ENCODE measurements around the gene ARHGEF25. TPM values are rescaled to one million over a fixed set of nuclear protein-coding genes. Genes with fewer than 3 reads are reported as not detected.
"Not testable (repeated sequence)": the region's sequence is repeated elsewhere in the genome, so short reads cannot be mapped to it uniquely, and the experiment has no call there.

Gene ARHGEF25
- polyA plus RNA-seq, 2 donors = 18.4 to 20.8 TPM

DNA sequence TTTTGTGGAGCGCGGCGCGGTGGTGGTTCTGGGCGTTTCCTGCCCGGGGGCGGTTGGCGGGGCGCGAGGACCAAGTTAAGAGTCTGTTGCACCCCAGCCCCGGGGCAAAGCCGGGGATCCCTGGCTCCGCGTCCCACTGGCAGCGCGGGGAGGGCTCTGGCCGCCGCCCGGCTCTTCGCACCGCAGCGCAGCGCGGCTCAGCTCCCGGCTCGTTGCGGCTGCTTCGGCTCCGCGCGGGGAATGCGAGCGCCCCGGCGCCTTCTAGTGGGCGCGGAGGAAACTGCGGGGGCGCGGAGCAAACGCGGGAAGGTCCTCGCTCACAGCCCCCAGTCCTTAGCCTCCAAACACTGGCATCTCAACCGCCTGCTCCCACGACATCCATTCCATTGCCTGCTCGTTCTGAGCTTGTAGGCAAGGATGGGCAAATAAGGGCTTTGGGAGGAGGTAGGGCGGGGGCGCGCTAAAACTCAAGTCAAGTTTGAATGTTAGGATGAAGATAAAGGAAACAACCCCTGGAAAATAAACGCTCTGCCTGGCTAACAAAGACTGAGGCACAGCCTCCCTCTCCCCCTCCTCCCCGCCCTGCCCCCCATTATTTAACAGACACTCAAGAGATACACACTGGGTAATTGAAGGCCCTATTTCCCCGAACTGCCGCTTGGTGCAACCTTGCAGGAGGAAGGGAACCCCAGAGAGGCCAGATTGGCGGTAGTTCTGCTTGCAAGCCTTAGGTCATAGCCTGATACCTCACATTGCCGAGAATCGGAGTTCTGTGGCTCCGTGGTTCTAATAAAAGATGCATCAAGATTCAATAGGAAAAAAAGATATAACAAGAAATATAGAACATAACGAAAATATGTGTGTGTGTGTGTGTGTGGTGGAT is 22.0 kb downstream of the ARHGEF25 start, which contains the start of gene B4GALNT1:
B4GALNT1 (minus strand) TSS at position 244 of the 883 bp plus-strand sequence. CDS start 1,069 bp downstream, outside the sequence.
- Histone ChIP-seq H3K27ac (ENCODE audit: low read depth in 2 of 2, low read length in 1 of 2) (no peak within 1 kb of the TSS), H3K9me3 (ENCODE audit: control insufficient read depth in 2 of 2, insufficient read depth in 1 of 2, low read depth in 1 of 2, low read length in 1 of 2) (no peaks in the 10 kb centered on the region), H3K4me3 (ENCODE audit: low read depth in 1 of 2, low read length in 2 of 2) (peak within 1 kb of the TSS; percentile 34 to 36), H3K36me3 (ENCODE audit: control insufficient read depth in 2 of 2, insufficient read depth in 2 of 2, low read length in 1 of 2) (no peaks in the 10 kb centered on the region), H3K4me1 (ENCODE audit: control insufficient read depth in 2 of 2, insufficient read depth in 2 of 2, low read length in 1 of 2) (peaks cover 0 to 2% of the 10 kb centered on the region in 2 donors), H3K27me3 (ENCODE audit: control insufficient read depth in 1 of 2, insufficient read depth in 2 of 2, low read length in 2 of 2) (peaks cover 0 to 4% of the 10 kb centered on the region in 2 donors)
- WGBS, 2 donors = 2% methylated on average over 58 of the region's 58 CpGs

DNA sequence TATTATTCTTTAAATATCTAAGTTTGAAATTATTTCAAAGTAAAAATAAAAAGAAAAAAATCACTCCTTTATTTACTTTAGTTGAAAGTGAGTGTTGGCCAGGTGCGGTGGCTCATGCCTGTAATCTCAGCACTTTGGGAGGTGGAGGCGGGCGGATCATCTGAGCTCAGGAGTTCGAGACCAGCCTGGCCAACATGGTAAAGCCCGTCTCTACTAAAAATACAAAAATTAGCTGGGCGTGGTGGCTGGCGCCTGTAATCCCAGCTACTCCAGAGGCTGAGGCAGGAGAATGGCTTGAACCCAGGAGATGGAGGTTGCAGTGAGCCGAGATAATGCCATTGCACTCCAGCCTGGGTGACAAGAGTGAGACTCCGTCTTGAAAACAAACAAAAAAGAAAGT is 25.5 kb downstream of the ARHGEF25 start:
- not testable (repeated sequence) for H3K9me3 ChIP-seq (ENCODE audit: control insufficient read depth in 2 of 2, insufficient read depth in 1 of 2, low read depth in 1 of 2, low read length in 1 of 2); H3K27me3 ChIP-seq (ENCODE audit: control insufficient read depth in 1 of 2, insufficient read depth in 2 of 2, low read length in 2 of 2); H3K4me1 ChIP-seq (ENCODE audit: control insufficient read depth in 2 of 2, insufficient read depth in 2 of 2, low read length in 1 of 2); H3K27ac ChIP-seq (ENCODE audit: low read depth in 2 of 2, low read length in 1 of 2); H3K36me3 ChIP-seq (ENCODE audit: control insufficient read depth in 2 of 2, insufficient read depth in 2 of 2, low read length in 1 of 2); H3K4me3 ChIP-seq (ENCODE audit: low read depth in 1 of 2, low read length in 2 of 2)
- WGBS, 2 donors = 76 to 81% methylated on average over 9 of the region's 9 CpGs

- H3K27ac ChIP-seq (ENCODE audit: low read depth in 2 of 2, low read length in 1 of 2) = no peak overlapping the region
- H3K27me3 ChIP-seq (ENCODE audit: control insufficient read depth in 1 of 2, insufficient read depth in 2 of 2, low read length in 2 of 2) = no peaks in the 10 kb centered on the region
- H3K4me1 ChIP-seq (ENCODE audit: control insufficient read depth in 2 of 2, insufficient read depth in 2 of 2, low read length in 1 of 2) = peaks cover 0 to 2% of the 10 kb centered on the region in 2 donors
- no peak overlapping the region for H3K4me3 ChIP-seq (ENCODE audit: low read depth in 1 of 2, low read length in 2 of 2)
- no peaks in the 10 kb centered on the region for H3K36me3 ChIP-seq (ENCODE audit: control insufficient read depth in 2 of 2, insufficient read depth in 2 of 2, low read length in 1 of 2)
- WGBS, 2 donors = 59 to 64% methylated on average over 3 of the region's 3 CpGs
- H3K9me3 ChIP-seq (ENCODE audit: control insufficient read depth in 2 of 2, insufficient read depth in 1 of 2, low read depth in 1 of 2, low read length in 1 of 2) = no peaks in the 10 kb centered on the region
Measured at GRCh38 chr12:57637364-57637763, 26.1 kb downstream of the ARHGEF25 start.

- 89 to 91% methylated on average over 3 of the region's 3 CpGs for WGBS, 2 donors
- Histone ChIP-seq H3K27ac (ENCODE audit: low read depth in 2 of 2, low read length in 1 of 2) (no peak overlapping the region), H3K27me3 (ENCODE audit: control insufficient read depth in 1 of 2, insufficient read depth in 2 of 2, low read length in 2 of 2) (no peaks in the 10 kb centered on the region)
Measured at GRCh38 chr12:57638096-57638495, 26.9 kb downstream of the ARHGEF25 start.

GRCh38 chr12:57640175-57641042 is 29.2 kb downstream of the ARHGEF25 start:
- no peaks in the 10 kb centered on the region for H3K36me3 ChIP-seq (ENCODE audit: control insufficient read depth in 2 of 2, insufficient read depth in 2 of 2, low read length in 1 of 2)
- H3K9me3 ChIP-seq (ENCODE audit: control insufficient read depth in 2 of 2, insufficient read depth in 1 of 2, low read depth in 1 of 2, low read length in 1 of 2) = no peaks in the 10 kb centered on the region
- 59 to 70% methylated on average over 7 of the region's 7 CpGs for WGBS, 2 donors
- H3K27ac ChIP-seq (ENCODE audit: low read depth in 2 of 2, low read length in 1 of 2) = no peak overlapping the region
- H3K4me1 ChIP-seq (ENCODE audit: control insufficient read depth in 2 of 2, insufficient read depth in 2 of 2, low read length in 1 of 2) = no peaks in the 10 kb centered on the region
- H3K4me3 ChIP-seq (ENCODE audit: low read depth in 1 of 2, low read length in 2 of 2) = no peak overlapping the region
- no peaks in the 10 kb centered on the region for H3K27me3 ChIP-seq (ENCODE audit: control insufficient read depth in 1 of 2, insufficient read depth in 2 of 2, low read length in 2 of 2)

More at GRCh38 chr12:57638096-57638495, 26.9 kb downstream of the ARHGEF25 start:
- H3K36me3 ChIP-seq (ENCODE audit: control insufficient read depth in 2 of 2, insufficient read depth in 2 of 2, low read length in 1 of 2) = no peaks in the 10 kb centered on the region
- peaks cover 0 to 1% of the 10 kb centered on the region in 2 donors for H3K4me1 ChIP-seq (ENCODE audit: control insufficient read depth in 2 of 2, insufficient read depth in 2 of 2, low read length in 1 of 2)
- no peak overlapping the region for H3K4me3 ChIP-seq (ENCODE audit: low read depth in 1 of 2, low read length in 2 of 2)
- no peaks in the 10 kb centered on the region for H3K9me3 ChIP-seq (ENCODE audit: control insufficient read depth in 2 of 2, insufficient read depth in 1 of 2, low read depth in 1 of 2, low read length in 1 of 2)

- H3K4me3 ChIP-seq (ENCODE audit: low read depth in 1 of 2, low read length in 2 of 2) = no peak overlapping the region
- no peaks in the 10 kb centered on the region for H3K4me1 ChIP-seq (ENCODE audit: control insufficient read depth in 2 of 2, insufficient read depth in 2 of 2, low read length in 1 of 2)
- no peaks in the 10 kb centered on the region for H3K36me3 ChIP-seq (ENCODE audit: control insufficient read depth in 2 of 2, insufficient read depth in 2 of 2, low read length in 1 of 2)
- peaks cover 0 to 2% of the 10 kb centered on the region in 2 donors for H3K9me3 ChIP-seq (ENCODE audit: control insufficient read depth in 2 of 2, insufficient read depth in 1 of 2, low read depth in 1 of 2, low read length in 1 of 2)
- no peak overlapping the region for H3K27ac ChIP-seq (ENCODE audit: low read depth in 2 of 2, low read length in 1 of 2)
- WGBS, 2 donors = 47% methylated on average over 5 of the region's 5 CpGs
- no peaks in the 10 kb centered on the region for H3K27me3 ChIP-seq (ENCODE audit: control insufficient read depth in 1 of 2, insufficient read depth in 2 of 2, low read length in 2 of 2)
Measured at GRCh38 chr12:57641699-57642442, 30.6 kb downstream of the ARHGEF25 start.

DNA sequence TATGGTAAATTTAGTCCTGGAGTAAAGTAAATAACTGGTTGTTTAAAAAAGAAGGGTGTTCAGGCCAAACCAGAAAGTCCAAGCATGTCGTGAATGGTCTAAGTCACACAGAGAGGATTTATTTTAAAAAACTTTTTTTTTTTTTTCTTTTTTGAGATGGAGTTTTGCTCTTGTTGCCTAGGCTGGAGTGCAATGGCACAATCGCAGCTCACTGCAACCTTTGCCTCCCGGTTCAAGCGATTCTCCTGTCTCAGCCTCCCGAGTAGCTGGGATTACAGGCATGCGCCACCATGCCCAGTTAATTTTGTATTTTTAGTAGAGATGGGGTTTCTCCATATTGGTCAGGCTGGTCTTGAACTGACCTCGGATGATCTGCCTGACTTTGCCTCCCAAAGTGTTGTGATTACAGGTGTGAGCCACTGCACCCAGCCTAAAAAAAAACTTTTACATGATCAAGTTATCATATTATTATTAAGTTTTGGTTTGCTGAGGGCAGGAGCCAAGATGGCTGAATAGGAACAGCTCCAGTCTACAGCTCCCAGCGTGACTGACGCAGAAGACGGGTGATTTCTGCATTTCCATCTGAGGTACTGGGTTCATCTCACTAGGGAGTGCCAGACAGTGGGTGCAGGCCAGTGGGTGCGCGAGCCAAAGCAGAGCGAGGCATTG is 34.9 kb downstream of the ARHGEF25 start:
- not testable (repeated sequence) for H3K27me3 ChIP-seq (ENCODE audit: control insufficient read depth in 1 of 2, insufficient read depth in 2 of 2, low read length in 2 of 2); H3K9me3 ChIP-seq (ENCODE audit: control insufficient read depth in 2 of 2, insufficient read depth in 1 of 2, low read depth in 1 of 2, low read length in 1 of 2)
- WGBS, 2 donors = 73 to 78% methylated on average over 11 to 13 of the region's 13 CpGs

GRCh38 chr12:57646659-57647049 is 35.4 kb downstream of the ARHGEF25 start:
- H3K27me3 ChIP-seq (ENCODE audit: control insufficient read depth in 1 of 2, insufficient read depth in 2 of 2, low read length in 2 of 2); H3K27ac ChIP-seq (ENCODE audit: low read depth in 2 of 2, low read length in 1 of 2); H3K4me1 ChIP-seq (ENCODE audit: control insufficient read depth in 2 of 2, insufficient read depth in 2 of 2, low read length in 1 of 2); H3K9me3 ChIP-seq (ENCODE audit: control insufficient read depth in 2 of 2, insufficient read depth in 1 of 2, low read depth in 1 of 2, low read length in 1 of 2); H3K4me3 ChIP-seq (ENCODE audit: low read depth in 1 of 2, low read length in 2 of 2); H3K36me3 ChIP-seq (ENCODE audit: control insufficient read depth in 2 of 2, insufficient read depth in 2 of 2, low read length in 1 of 2): not testable (repeated sequence)
- 92 to 100% methylated on average over 1 to 10 of the region's 15 CpGs for WGBS, 2 donors

More for the DNA sequence above, 34.9 kb downstream of the ARHGEF25 start:
- H3K4me3 ChIP-seq (ENCODE audit: low read depth in 1 of 2, low read length in 2 of 2); H3K27ac ChIP-seq (ENCODE audit: low read depth in 2 of 2, low read length in 1 of 2); H3K4me1 ChIP-seq (ENCODE audit: control insufficient read depth in 2 of 2, insufficient read depth in 2 of 2, low read length in 1 of 2); H3K36me3 ChIP-seq (ENCODE audit: control insufficient read depth in 2 of 2, insufficient read depth in 2 of 2, low read length in 1 of 2): not testable (repeated sequence)

- Histone ChIP-seq H3K4me3 (ENCODE audit: low read depth in 1 of 2, low read length in 2 of 2) (no peak overlapping the region), H3K27me3 (ENCODE audit: control insufficient read depth in 1 of 2, insufficient read depth in 2 of 2, low read length in 2 of 2) (no peaks in the 10 kb centered on the region), H3K9me3 (ENCODE audit: control insufficient read depth in 2 of 2, insufficient read depth in 1 of 2, low read depth in 1 of 2, low read length in 1 of 2) (no peaks in the 10 kb centered on the region), H3K36me3 (ENCODE audit: control insufficient read depth in 2 of 2, insufficient read depth in 2 of 2, low read length in 1 of 2) (no peaks in the 10 kb centered on the region), H3K4me1 (ENCODE audit: control insufficient read depth in 2 of 2, insufficient read depth in 2 of 2, low read length in 1 of 2) (no peaks in the 10 kb centered on the region), H3K27ac (ENCODE audit: low read depth in 2 of 2, low read length in 1 of 2) (no peak overlapping the region)
- 62 to 67% methylated on average over 3 of the region's 3 CpGs for WGBS, 2 donors
Measured at GRCh38 chr12:57654042-57654441, 42.8 kb downstream of the ARHGEF25 start.

Measured in esophagus (tissue), 2 donors.